Endothelial cell of umbilical vein (primary cell): ENCODE results near the gene SKIDA1. TPM values are rescaled to one million over a fixed set of nuclear protein-coding genes. Genes with fewer than 3 reads are reported as not detected.
A peak's percentile ranks its signal among the peaks of the same experiment; 100 is the strongest.

Source experiments
- BruUV-seq: library from RNA; stranded (reverse); fragments of 400-500 nt; replicated peaks from 2 replicates; lab custom pipeline; 2021; lab: Mats Ljungman, UMichigan
- CTCF ChIA-PET: fragments of 300-600, 350-600 bp; sonication (Branson Sonifier 250); formaldehyde crosslinking; loops from one replicate; lab custom pipeline; 2021; ENCODE audit warnings: antibody characterized with exemption, inconsistent platforms; lab: Charles Lee
- POLR2A ChIA-PET: fragments of 300-600, 350-600 bp; sonication (Branson Sonifier 250); formaldehyde crosslinking; loops from one replicate; lab custom pipeline; 2021; ENCODE audit warnings: antibody characterized with exemption, inconsistent platforms; lab: Charles Lee
- DNase-seq: peaks from one replicate; pipeline ENCODE4 v3.0.0-alpha.2; 2011; ENCODE audit warnings: low read depth, low spot score
- FAIRE-seq: peaks from 2 replicates; lab custom pipeline; 2011; peaks lifted over from hg19 to GRCh38; lab: Jason Lieb, UNC
- H2AFZ ChIP-seq: 2 replicates; pipeline ENCODE4 v1.6.0; 2012; ENCODE audit warnings: low read depth, low read length, control low read depth, inconsistent platforms
- H3K27ac ChIP-seq: 2 replicates; pipeline ENCODE4 v1.5.1; 2011; ENCODE audit warnings: low read depth, mild to moderate bottlenecking, control low read depth, low read length, moderate library complexity; ENCODE audit not compliant: insufficient read depth
- H3K27me3 ChIP-seq, 2 experiments: 2 replicates each; pipeline versions ENCODE4 v1.6.0 to v1.6.1; 2011; ENCODE audit warnings: low read length in 2 of 2, mixed read lengths in 1 of 2; ENCODE audit not compliant: control insufficient read depth in 2 of 2, insufficient read depth in 2 of 2
- H3K36me3 ChIP-seq, 2 experiments: 2 replicates in 1 of 2; 3 replicates in 1 of 2; pipeline ENCODE4 v1.5.1; 2011; ENCODE audit warnings: low read length in 2 of 2, mild to moderate bottlenecking in 1 of 2, moderate library complexity in 1 of 2; ENCODE audit not compliant: control insufficient read depth in 2 of 2, insufficient read depth in 2 of 2; ENCODE audit errors: extremely low read depth in 1 of 2
- H3K4me1 ChIP-seq: 3 replicates; pipeline ENCODE4 v1.5.1; 2011; ENCODE audit warnings: mild to moderate bottlenecking, low read length; ENCODE audit not compliant: control insufficient read depth, insufficient read depth; ENCODE audit errors: extremely low read depth
- H3K4me2 ChIP-seq: 2 replicates; pipeline ENCODE4 v1.6.1; 2011; ENCODE audit warnings: low read length, control low read depth, mixed read lengths; ENCODE audit not compliant: insufficient read depth
- H3K4me3 ChIP-seq, 3 experiments: fragments of 200-600 bp in 1 of 3; sonication (generic), shearing (Covaris generic) in 1 of 3; replicated peaks in 1 of 3; 2 replicates each; pipeline ENCODE4 v1.5.1; 2011 to 2016; ENCODE audit warnings: control low read depth in 3 of 3, low read length in 3 of 3, mild to moderate bottlenecking in 2 of 3, inconsistent platforms in 1 of 3, low read depth in 1 of 3, moderate library complexity in 1 of 3; ENCODE audit not compliant: insufficient read depth in 1 of 3
- H3K79me2 ChIP-seq: 2 replicates; pipeline ENCODE4 v1.6.0; 2012; ENCODE audit warnings: low read length, inconsistent platforms; ENCODE audit not compliant: control insufficient read depth, insufficient read depth
- H3K9ac ChIP-seq: replicated peaks from 2 replicates; pipeline ENCODE3; 2011; ENCODE audit warnings: low read length, control low read depth; ENCODE audit not compliant: insufficient read depth; ENCODE audit errors: extremely low read depth
- H3K9me1 ChIP-seq: replicated peaks from 3 replicates; pipeline ENCODE4 v1.6.0; 2011; ENCODE audit warnings: mild to moderate bottlenecking, low read length; ENCODE audit not compliant: control insufficient read depth, insufficient read depth; ENCODE audit errors: extremely low read depth
- H3K9me3 ChIP-seq: replicated peaks from 2 replicates; pipeline ENCODE4 v1.5.1; 2012; ENCODE audit warnings: low read length, inconsistent platforms; ENCODE audit not compliant: control insufficient read depth, insufficient read depth
- H4K20me1 ChIP-seq: replicated peaks from 2 replicates; pipeline ENCODE3; 2011; ENCODE audit warnings: mild to moderate bottlenecking, low read length; ENCODE audit not compliant: control insufficient read depth, insufficient read depth; ENCODE audit errors: extremely low read depth
- EZH2 ChIP-seq: IDR thresholded peaks from 2 replicates; pipeline ENCODE4 v1.6.1; 2012; ENCODE audit warnings: borderline replicate concordance, low read depth, mild to moderate bottlenecking, moderate library complexity, low read length, inconsistent platforms; ENCODE audit not compliant: severe bottlenecking
- FOS ChIP-seq: IDR thresholded peaks from 2 replicates; pipeline ENCODE4 v1.6.1; 2011; ENCODE audit warnings: mild to moderate bottlenecking, low read length, moderate library complexity, borderline replicate concordance; ENCODE audit not compliant: insufficient read depth
- JUN ChIP-seq: IDR thresholded peaks from 2 replicates; pipeline ENCODE4 v1.6.1; 2011; ENCODE audit warnings: borderline replicate concordance, low read depth; ENCODE audit not compliant: insufficient read length, insufficient read depth
- POLR2A ChIP-seq: IDR thresholded peaks from 2 replicates; pipeline ENCODE4 v1.6.1; 2012; ENCODE audit warnings: low read depth, mild to moderate bottlenecking, control low read depth, low read length
- POLR2AphosphoS5 ChIP-seq: IDR thresholded peaks from 2 replicates; pipeline ENCODE4 v1.6.1; 2012; ENCODE audit warnings: low read depth, mild to moderate bottlenecking, control low read depth, low read length, moderate library complexity; ENCODE audit not compliant: insufficient read depth
- dilution Hi-C: fragments of 300-500 bp; cut with MboI; formaldehyde crosslinking; loops from one replicate; pipeline ENCODE4 v1.15.0; 2019; ENCODE audit warnings: low sequenced_read_pairs; ENCODE audit not compliant: extremely low pct_ligation_motif_present
- intact Hi-C: fragments of 100-400 bp; cut with micrococcal nuclease; formaldehyde crosslinking; loops from one replicate; pipeline ENCODE4 v1.10.0; 2022
- polyA plus RNA-seq, 4 experiments: library from polyadenylated mRNA; depleted of rRNA in 3 of 4; stranded (reverse) in 3 of 4; unstranded in 1 of 4; fragments of >200 nt; gene quantifications; 2 replicates each; pipeline versions ENCODE4 v1.2.1 to v1.2.3, GENCODE V29; 2011 to 2012; ENCODE audit warnings: missing spikeins in 1 of 4
- total RNA-seq: library from RNA; stranded (reverse); gene quantifications from 2 replicates; pipeline ENCODE4 v1.2.3, GENCODE V29; 2021
- TF ChIP-seq, protein P1 (sequence below): IDR thresholded peaks from 2 replicates; pipeline ENCODE4 v1.6.1; 2011; ENCODE audit not compliant: insufficient read depth, insufficient read length

SKIDA1 gene
- total and polyA plus RNA-seq, 2 donors (not counting 3 experiments of a cell fraction or from before 2014, with no cell fraction given), result 0.21 to 0.71 TPM

DNA sequence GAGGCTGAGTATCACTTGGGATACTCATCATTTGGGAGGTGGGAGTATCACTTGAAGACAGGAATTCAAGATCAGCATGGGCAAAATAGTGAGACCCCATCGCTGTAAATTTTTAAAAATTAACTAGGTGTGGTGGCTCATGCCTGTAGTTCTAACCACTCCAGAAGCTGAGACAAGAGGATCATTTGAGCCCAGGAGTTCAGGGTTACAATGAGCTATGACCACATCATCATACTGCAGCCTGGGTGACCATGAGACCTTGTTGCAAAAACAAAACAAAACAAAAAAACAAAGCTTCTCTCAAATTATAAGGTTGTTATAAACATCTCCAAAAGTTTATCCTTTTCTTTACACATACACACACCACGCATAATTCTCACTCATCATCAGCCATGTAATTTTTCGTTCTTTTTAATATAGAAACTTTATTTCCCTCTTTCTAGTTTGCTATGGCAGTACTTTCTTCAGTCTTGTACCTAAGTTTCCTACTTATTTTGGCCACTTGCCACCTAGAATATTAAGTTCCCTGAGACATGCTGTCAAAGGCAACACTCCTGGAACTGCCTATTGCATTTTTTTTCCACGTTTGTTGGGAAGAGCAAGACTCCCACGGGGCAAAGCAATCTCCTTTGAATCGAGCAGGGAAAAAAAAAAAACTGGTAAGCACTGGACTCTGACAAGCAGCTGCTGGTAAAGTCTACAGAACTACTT, 37.1 kb downstream of the SKIDA1 start:
- H3K9ac ChIP-seq, result no peak overlapping the region
- no peak overlapping the region for H3K27ac ChIP-seq
- no peak overlapping the region for H3K4me2 ChIP-seq
- dilution Hi-C loops (no loop called here), intact Hi-C loops (no loop called here)
- no peaks in the 10 kb centered on the region for H3K4me1 ChIP-seq
- no peaks in the 10 kb centered on the region for H3K79me2 ChIP-seq
- ChIA-PET CTCF (interaction anchor here (1.4 kb wide), 1 partner anchor 8 kb away, joined by 3 read pairs; no protein-coding TSS in a partner anchor), POLR2A (no interaction called here)
- FAIRE-seq (no peak), DNase-seq (peak; percentile 26)
- no peaks in the 10 kb centered on the region for H3K9me1 ChIP-seq
- no peaks in the 10 kb centered on the region for H3K9me3 ChIP-seq
- H2AFZ ChIP-seq, result no peak overlapping the region
- H4K20me1 ChIP-seq, result no peaks in the 10 kb centered on the region
- H3K36me3 ChIP-seq, result no peaks in the 10 kb centered on the region
- H3K4me3 ChIP-seq, result no peak overlapping the region
- no peak for TF ChIP-seq POLR2A
- no peak for TF ChIP-seq EZH2
- TF ChIP-seq, protein P1, sequence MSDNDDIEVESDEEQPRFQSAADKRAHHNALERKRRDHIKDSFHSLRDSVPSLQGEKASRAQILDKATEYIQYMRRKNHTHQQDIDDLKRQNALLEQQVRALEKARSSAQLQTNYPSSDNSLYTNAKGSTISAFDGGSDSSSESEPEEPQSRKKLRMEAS, result no peak
- TF ChIP-seq POLR2AphosphoS5, result no peak
- TF ChIP-seq FOS, result no peak
- TF ChIP-seq JUN, result no peak
- H3K27me3 ChIP-seq, result no peaks in the 10 kb centered on the region
- BruUV-seq, result no TSS peak
